Neuronal stem cell (in vitro differentiated cells): ENCODE measurements around the gene RBMS3.

ENCODE experiments used
- DNase-seq: peaks from one replicate; pipeline ENCODE4 v3.0.0-alpha.2; 2013; ENCODE audit warnings: low spot score
- H2AFZ ChIP-seq: one replicate; pipeline ENCODE4 v1.6.1; 2013; ENCODE audit warnings: mild to moderate bottlenecking, low read length, inconsistent platforms
- H2AK5ac ChIP-seq: 2 replicates; pipeline ENCODE4 v1.6.1; 2013; ENCODE audit warnings: low read depth, mild to moderate bottlenecking, inconsistent platforms, low read length, moderate library complexity, mixed read lengths
- H2BK120ac ChIP-seq: 2 replicates; pipeline ENCODE4 v1.6.1; 2013; ENCODE audit warnings: low read depth, mild to moderate bottlenecking, inconsistent platforms, low read length, moderate library complexity, mixed read lengths
- H2BK12ac ChIP-seq: one replicate; pipeline ENCODE4 v1.6.1; 2013; ENCODE audit warnings: low read length, inconsistent platforms
- H2BK15ac ChIP-seq: 2 replicates; pipeline ENCODE4 v1.6.1; 2013; ENCODE audit warnings: mild to moderate bottlenecking, low read length, inconsistent platforms, mixed read lengths
- H2BK5ac ChIP-seq: one replicate; pipeline ENCODE4 v1.6.1; 2013; ENCODE audit warnings: inconsistent platforms, mild to moderate bottlenecking, low read length, moderate library complexity
- H3K14ac ChIP-seq: one replicate; pipeline ENCODE4 v1.6.1; 2013; ENCODE audit warnings: low read length, inconsistent platforms
- H3K18ac ChIP-seq: 2 replicates; pipeline ENCODE4 v1.6.1; 2013; ENCODE audit warnings: low read length, inconsistent platforms
- H3K23ac ChIP-seq: 2 replicates; pipeline ENCODE4 v1.6.1; 2013; ENCODE audit warnings: low read depth, mild to moderate bottlenecking, mixed read lengths, low read length, inconsistent platforms; ENCODE audit not compliant: poor library complexity
- H3K27ac ChIP-seq: replicated peaks from 3 replicates; pipeline ENCODE4 v1.5.1; 2013; ENCODE audit warnings: low read length, inconsistent platforms
- H3K27me3 ChIP-seq, 3 experiments: 2 replicates each; pipeline ENCODE4 v1.6.1; 2013; ENCODE audit warnings: low read length in 3 of 3, mild to moderate bottlenecking in 2 of 3, inconsistent platforms in 1 of 3, low read depth in 1 of 3, mixed read lengths in 1 of 3, moderate library complexity in 1 of 3; ENCODE audit not compliant: control insufficient read depth in 3 of 3, insufficient read depth in 3 of 3
- H3K36me3 ChIP-seq, 2 donors: replicated peaks in 1 of 2; 2 replicates each; pipeline ENCODE4 v1.6.1; 2013; ENCODE audit warnings: low read length in 2 of 2; ENCODE audit not compliant: control insufficient read depth in 2 of 2, insufficient read depth in 2 of 2
- H3K4ac ChIP-seq: 2 replicates; pipeline ENCODE4 v1.6.1; 2013; ENCODE audit warnings: inconsistent platforms, mild to moderate bottlenecking, low read length, moderate library complexity
- H3K4me1 ChIP-seq, 2 donors: 1 replicate in 1 of 2; 2 replicates in 1 of 2; pipeline ENCODE4 v1.6.1; 2013; ENCODE audit warnings: low read length in 2 of 2, low read depth in 1 of 2; ENCODE audit not compliant: control insufficient read depth in 2 of 2, insufficient read depth in 1 of 2
- H3K4me2 ChIP-seq: one replicate; pipeline ENCODE4 v1.6.1; 2013; ENCODE audit warnings: mild to moderate bottlenecking, low read length, inconsistent platforms; ENCODE audit not compliant: insufficient read depth, poor library complexity, severe bottlenecking
- H3K4me3 ChIP-seq, 2 donors: 2 replicates each; pipeline ENCODE4 v1.5.1; 2013; ENCODE audit warnings: low read length in 2 of 2, mild to moderate bottlenecking in 2 of 2, inconsistent platforms in 1 of 2, moderate library complexity in 1 of 2
- H3K79me1 ChIP-seq: one replicate; pipeline ENCODE4 v1.6.1; 2013; ENCODE audit warnings: low read depth, mild to moderate bottlenecking, inconsistent platforms, low read length, moderate library complexity
- H3K9ac ChIP-seq: one replicate; pipeline ENCODE4 v1.6.1; 2013; ENCODE audit warnings: mild to moderate bottlenecking, low read depth, low read length, inconsistent platforms; ENCODE audit not compliant: poor library complexity
- H3K9me3 ChIP-seq, 2 donors: replicated peaks in 1 of 2; 2 replicates each; pipeline versions ENCODE3 to v1.6.1; 2013; ENCODE audit warnings: low read length in 2 of 2, mild to moderate bottlenecking in 2 of 2, inconsistent platforms in 1 of 2, low read depth in 1 of 2, mixed read lengths in 1 of 2, moderate library complexity in 1 of 2; ENCODE audit not compliant: control insufficient read depth in 2 of 2, insufficient read depth in 1 of 2
- H4K8ac ChIP-seq: one replicate; pipeline ENCODE4 v1.6.1; 2013; ENCODE audit warnings: low read depth, mild to moderate bottlenecking, inconsistent platforms, low read length, moderate library complexity
- H4K91ac ChIP-seq: one replicate; pipeline ENCODE4 v1.6.1; 2013; ENCODE audit warnings: low read length, low read depth, mild to moderate bottlenecking, inconsistent platforms; ENCODE audit not compliant: poor library complexity
- WGBS, 2 donors: extraction: QIAGEN DNeasy Blood & Tissue Kit; methylation state at CpG; one replicate each; pipeline ENCODE4 v1.1.7; 2013; ENCODE audit warnings: missing lambda C conversion rate in 2 of 2, mixed read lengths in 1 of 2; ENCODE audit not compliant: insufficient read length in 2 of 2, insufficient replicate concordance in 1 of 2; ENCODE audit errors: extremely low coverage in 2 of 2; 5-methylcytosine and 5-hydroxymethylcytosine counted together

RBMS3 gene

GRCh38 chr3:29440413-29441305 lies 159.8 kb downstream of the RBMS3 start:
- Histone ChIP-seq H3K9me3 (no peaks in the 10 kb centered on the region), H3K27ac (peak overlapping the region; percentile 52), H2AK5ac (no peak overlapping the region), H2AFZ (peak overlapping the region; percentile 79), H2BK5ac (no peak overlapping the region), H3K9ac (no peak overlapping the region), H2BK12ac (no peak overlapping the region), H2BK120ac (no peak overlapping the region), H3K27me3 (no peaks in the 10 kb centered on the region), H3K4ac (no peak overlapping the region), H3K36me3 (no peaks in the 10 kb centered on the region), H3K4me3 (peak overlapping the region in 1 of 2 donors; percentile 39), H3K4me2 (peak overlapping the region; percentile 38), H3K79me1 (no peaks in the 10 kb centered on the region), H4K91ac (no peak overlapping the region), H2BK15ac (no peak overlapping the region), H3K23ac (no peak overlapping the region), H3K18ac (no peak overlapping the region), H3K4me1 (peaks cover 3% of the 10 kb centered on the region in 2 donors), H4K8ac (no peak overlapping the region), H3K14ac (no peak overlapping the region)
- WGBS, 2 donors = no CpG with 5 or more reads among the region's 13 CpGs
- DNase-seq = peak; percentile 45

GRCh38 chr3:29441422-29441821 lies 160.6 kb downstream of the RBMS3 start:
- H3K79me1 ChIP-seq = no peaks in the 10 kb centered on the region
- no peak overlapping the region for H3K4ac ChIP-seq
- H3K14ac ChIP-seq = no peak overlapping the region
- no peaks in the 10 kb centered on the region for H3K36me3 ChIP-seq
- H3K18ac ChIP-seq = no peak overlapping the region
- H3K4me2 ChIP-seq = no peak overlapping the region
- no peak overlapping the region for H2BK12ac ChIP-seq
- no peak overlapping the region for H3K23ac ChIP-seq
- no peak overlapping the region for H2BK15ac ChIP-seq
- no peaks in the 10 kb centered on the region for H3K27me3 ChIP-seq
- H2BK5ac ChIP-seq = no peak overlapping the region
- peaks cover 3% of the 10 kb centered on the region in 2 donors for H3K4me1 ChIP-seq
- no peak overlapping the region for H3K27ac ChIP-seq
- H4K91ac ChIP-seq = no peak overlapping the region
- H3K9me3 ChIP-seq = no peaks in the 10 kb centered on the region
- no peak overlapping the region for H4K8ac ChIP-seq
- no peak for DNase-seq
- no peak overlapping the region for H3K9ac ChIP-seq
- H2AFZ ChIP-seq = no peak overlapping the region
- H2AK5ac ChIP-seq = no peak overlapping the region
- no peak overlapping the region for H3K4me3 ChIP-seq
- no peak overlapping the region for H2BK120ac ChIP-seq
- WGBS, 2 donors = no CpG with 5 or more reads among the region's 3 CpGs

GRCh38 chr3:29447946-29448627 lies 167.2 kb downstream of the RBMS3 start:
- peaks cover 1 to 4% of the 10 kb centered on the region in 2 donors for H3K4me1 ChIP-seq
- no peak overlapping the region for H4K91ac ChIP-seq
- no peak overlapping the region for H3K4me2 ChIP-seq
- no peak overlapping the region for H3K14ac ChIP-seq
- WGBS, 2 donors = no CpG with 5 or more reads among the region's 9 CpGs
- H3K18ac ChIP-seq = no peak overlapping the region
- H3K23ac ChIP-seq = no peak overlapping the region
- H2BK15ac ChIP-seq = no peak overlapping the region
- H2AK5ac ChIP-seq = no peak overlapping the region
- H3K27me3 ChIP-seq = no peaks in the 10 kb centered on the region
- no peak overlapping the region for H2BK120ac ChIP-seq
- no peak overlapping the region for H3K4ac ChIP-seq
- peak overlapping the region; percentile 13 for H2AFZ ChIP-seq
- no peak overlapping the region for H3K4me3 ChIP-seq
- no peak overlapping the region for H2BK12ac ChIP-seq
- no peaks in the 10 kb centered on the region for H3K36me3 ChIP-seq
- H4K8ac ChIP-seq = no peak overlapping the region
- H3K27ac ChIP-seq = no peak overlapping the region
- no peak overlapping the region for H2BK5ac ChIP-seq
- no peaks in the 10 kb centered on the region for H3K79me1 ChIP-seq
- no peaks in the 10 kb centered on the region for H3K9me3 ChIP-seq
- DNase-seq = no peak
- H3K9ac ChIP-seq = no peak overlapping the region

- Histone ChIP-seq H3K23ac (no peak overlapping the region), H3K14ac (no peak overlapping the region), H3K4me2 (no peak overlapping the region), H3K4ac (no peak overlapping the region), H4K91ac (no peak overlapping the region), H2BK5ac (no peak overlapping the region), H3K4me1 (peaks cover 1 to 6% of the 10 kb centered on the region in 2 donors), H3K27me3 (no peaks in the 10 kb centered on the region), H3K27ac (no peak overlapping the region), H2AFZ (no peak overlapping the region), H2BK12ac (no peak overlapping the region), H3K9ac (no peak overlapping the region), H2BK120ac (no peak overlapping the region), H2BK15ac (no peak overlapping the region), H3K4me3 (no peak overlapping the region), H3K18ac (no peak overlapping the region), H3K36me3 (peaks cover 0 to under 1% of the 10 kb centered on the region in 2 donors), H3K9me3 (peaks cover 0 to under 1% of the 10 kb centered on the region in 2 donors), H3K79me1 (no peaks in the 10 kb centered on the region), H4K8ac (no peak overlapping the region), H2AK5ac (no peak overlapping the region)
- WGBS, 2 donors = no CpG with 5 or more reads among the region's 3 CpGs
- no peak for DNase-seq
Measured at GRCh38 chr3:29451920-29452319, 171.0 kb downstream of the RBMS3 start.
